ENCODE data around the gene GALNT15.

- TF ChIP-seq CTCF (IDR thresholded peaks at IDR 0.05) = no peak
- TF ChIP-seq POLR2A (IDR thresholded peaks at IDR 0.05) = no peak
Measured at GRCh38 chr3:16183601-16184270, 9.3 kb downstream of the GALNT15 start.

Measured in Peyer's patch (tissue), 4 donors.